GM21381 (cell line): ENCODE measurements around the gene CERT1.
"Not testable (repeated sequence)": the region's sequence is repeated elsewhere in the genome, so short reads cannot be mapped to it uniquely, and the experiment has no call there.

ENCODE experiments used
- ATAC-seq: cut with Tn5 transposase; IDR thresholded peaks from one replicate; pipeline ENCODE4 v1.9.1; 2021; ENCODE audit warnings: mild to moderate bottlenecking, moderate library complexity; ENCODE audit not compliant: unreplicated experiment

Gene CERT1

DNA sequence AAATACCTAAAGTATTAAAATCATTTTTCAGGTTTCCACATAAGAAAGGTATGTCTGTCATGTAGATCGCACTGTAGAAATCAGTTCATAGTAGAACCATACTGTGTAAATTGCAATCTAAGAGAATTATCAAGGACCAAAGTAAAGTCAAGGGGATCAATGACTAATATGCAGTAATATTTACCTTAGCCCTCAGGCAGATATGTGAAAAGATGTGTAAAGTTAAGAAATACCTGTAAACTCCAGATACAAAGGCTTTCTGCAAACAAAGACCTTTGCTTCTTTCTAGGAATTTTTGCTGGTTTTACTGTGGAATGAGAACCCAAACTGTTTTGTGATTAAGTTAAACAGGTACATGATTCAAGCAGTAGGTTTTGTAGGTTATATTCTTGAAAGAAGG lies 11.8 kb upstream of the CERT1 start:
- no peak for ATAC-seq

DNA sequence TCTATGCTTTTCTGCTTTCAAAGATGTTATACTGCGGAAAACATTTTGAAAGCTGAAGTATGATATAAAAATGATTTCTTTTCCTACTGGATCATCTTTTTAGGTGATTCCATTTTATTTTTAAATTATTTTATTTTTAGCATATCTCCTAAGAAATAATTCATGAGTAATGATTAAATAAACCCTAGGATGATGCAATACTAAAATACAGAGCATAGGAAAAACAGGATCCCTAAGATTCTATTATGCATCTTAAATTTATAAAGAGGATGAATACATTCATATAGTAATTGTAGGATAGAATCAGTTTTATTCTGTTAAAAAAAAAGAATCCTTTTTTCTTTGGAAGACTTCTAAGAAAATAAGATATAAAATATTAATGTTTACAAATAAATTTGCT lies 11.1 kb upstream of the CERT1 start:
- no peak for ATAC-seq

DNA sequence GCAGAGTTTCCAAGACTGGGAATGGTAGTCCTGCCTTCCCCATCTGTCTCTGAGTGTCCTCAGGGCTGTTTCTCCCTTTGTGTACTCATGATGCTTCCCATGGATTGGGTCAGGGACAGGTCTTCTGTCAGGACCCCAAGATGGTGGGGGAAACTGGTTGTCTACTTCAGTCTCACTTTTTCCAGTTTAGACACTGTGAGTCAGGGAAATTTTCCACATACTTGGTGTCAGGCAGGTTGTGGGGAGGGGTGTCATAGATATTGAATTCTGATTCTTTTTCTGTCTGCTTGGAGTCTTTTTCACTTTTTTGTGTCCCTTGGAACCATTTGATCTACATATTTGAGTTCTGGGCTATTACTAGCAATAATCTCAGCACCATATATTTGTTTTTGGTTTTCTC lies 10.6 kb upstream of the CERT1 start:
- no peak for ATAC-seq

DNA sequence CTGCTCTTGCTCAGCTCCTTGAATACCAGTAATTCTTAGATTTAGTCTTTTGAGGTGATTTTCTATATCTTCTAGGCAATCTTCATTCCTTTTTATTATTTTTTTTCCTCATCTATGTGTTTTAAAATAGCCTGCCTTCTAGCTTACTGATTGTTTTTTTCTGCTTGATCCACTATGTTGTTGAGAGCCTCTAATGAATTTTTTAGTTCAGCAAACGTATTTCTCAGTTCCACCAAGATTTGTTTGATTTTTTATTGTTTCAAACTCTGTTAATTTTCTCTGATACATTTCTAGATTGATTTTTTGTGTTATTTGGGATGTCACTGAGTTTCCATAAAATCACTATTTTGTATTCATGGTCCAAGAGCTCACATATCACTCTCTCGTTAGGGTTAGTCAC lies 9.8 kb upstream of the CERT1 start:
- ATAC-seq: no peak

DNA sequence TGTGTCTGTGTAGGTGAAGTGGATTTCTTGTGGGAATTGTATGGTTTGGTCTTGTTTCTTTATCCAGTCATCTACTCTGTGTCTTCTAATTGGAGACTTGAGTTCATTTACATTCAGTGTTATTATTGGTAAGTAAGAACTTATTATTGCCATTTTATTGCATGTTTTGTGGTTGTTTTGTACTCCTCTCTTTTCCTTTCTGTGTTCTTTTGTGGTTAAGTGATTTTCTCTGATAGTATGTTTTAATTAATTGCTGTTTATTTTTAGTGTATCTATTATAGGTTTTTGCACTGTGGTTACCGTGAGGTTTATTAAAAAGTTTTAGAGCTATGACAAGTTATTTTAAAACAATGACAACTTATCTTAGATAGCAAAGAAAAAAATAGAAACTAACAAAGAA lies 8.3 kb upstream of the CERT1 start:
- no peak for ATAC-seq

DNA sequence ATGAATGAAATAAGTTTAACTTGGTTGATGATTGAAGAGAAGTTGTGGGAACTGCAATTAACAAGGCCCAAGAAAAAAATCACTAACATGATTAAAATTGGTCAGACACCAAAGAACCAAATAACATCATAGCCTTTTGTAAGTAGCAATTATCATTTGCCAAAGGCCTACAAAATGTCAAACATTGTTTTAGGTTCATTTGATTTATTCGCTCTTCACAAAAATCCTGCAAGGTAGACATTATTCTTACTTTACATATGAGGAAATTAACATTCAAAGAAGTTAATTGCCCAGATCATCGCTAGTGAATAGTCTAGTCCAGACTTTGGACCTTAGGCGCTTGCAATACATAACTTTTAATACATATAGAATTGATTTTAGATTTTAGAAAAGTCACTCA lies 2.9 kb upstream of the CERT1 start:
- no peak for ATAC-seq

DNA sequence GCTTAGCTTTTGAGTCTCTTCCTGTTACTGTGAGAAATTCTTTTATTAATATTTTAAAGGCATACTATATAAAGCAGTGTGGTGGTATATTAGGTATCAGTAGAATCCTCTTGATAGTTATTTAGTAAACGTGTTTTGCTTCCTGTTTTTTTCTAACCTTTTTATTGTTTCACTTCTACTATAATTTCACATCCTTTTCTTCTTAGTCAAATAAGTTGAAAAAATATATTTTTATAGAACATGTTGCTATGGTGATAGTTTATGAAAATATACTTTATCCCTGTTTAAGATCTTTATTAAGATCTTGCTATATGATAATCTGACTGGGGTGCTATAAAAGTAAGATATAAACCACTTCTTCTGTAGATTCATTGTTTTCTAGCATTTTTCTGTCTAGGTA lies 2.4 kb upstream of the CERT1 start:
- no peak for ATAC-seq

DNA sequence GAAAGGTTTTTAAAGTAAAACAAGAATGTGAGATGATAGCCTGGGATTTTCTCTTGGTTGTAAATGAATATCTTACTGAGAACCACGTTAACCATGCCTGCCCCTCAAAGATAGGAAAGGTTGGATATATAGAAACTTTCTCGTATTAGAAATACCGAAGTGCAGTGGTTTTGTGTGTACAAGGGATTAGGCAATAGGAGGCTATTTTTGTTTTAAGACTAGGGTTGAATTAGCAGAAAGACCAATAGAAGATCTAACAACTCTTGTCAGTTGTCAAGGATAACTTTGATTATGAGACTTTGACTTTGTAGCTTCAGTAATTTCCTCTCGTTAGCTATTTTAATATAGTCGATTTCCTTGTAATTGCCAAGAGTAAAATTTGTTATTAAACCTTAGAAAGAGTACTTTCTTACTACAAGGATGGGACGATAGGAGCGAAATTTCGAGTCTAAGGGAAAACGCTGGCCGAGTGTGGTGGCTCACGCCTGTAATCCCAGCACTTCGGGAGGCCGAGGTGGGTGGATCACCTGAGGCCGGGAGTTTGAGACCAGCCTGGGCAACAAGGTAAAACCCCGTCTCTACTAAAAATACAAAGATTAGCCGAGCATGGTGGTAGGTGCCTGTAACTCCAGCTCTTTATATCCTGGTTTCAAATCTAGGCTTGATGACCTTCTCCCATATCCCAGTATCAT lies 1.1 kb upstream of the CERT1 start:
- no peak for ATAC-seq

DNA sequence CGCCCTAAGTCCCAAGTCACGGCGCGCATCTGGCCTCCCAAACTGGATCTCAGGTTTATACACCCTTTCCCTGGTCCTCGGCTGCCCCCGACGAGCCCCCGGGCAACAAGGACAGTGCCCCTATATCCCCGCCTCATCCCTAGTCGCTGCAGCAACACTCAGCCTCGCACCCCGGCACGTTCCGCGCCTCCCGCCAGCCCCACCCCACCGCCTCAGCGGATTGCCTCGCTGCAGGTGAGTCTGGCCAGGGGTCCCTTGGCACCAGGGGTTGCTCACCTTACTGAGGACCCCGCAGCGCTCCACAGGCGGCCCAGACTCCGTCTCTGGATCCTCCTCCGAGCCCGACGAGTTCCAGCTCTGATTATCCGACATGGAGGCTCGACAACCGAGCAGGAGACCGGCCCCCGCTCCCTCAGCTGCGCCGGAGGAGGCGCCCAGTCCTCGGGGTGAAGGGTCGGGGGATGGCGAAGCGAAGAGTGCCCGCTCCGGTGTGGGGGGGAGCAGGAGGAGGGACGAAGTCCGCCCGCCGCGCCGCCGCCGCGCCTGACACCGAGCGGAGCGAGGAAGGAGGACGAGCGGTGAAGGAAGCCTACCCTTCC lies 494 bp downstream of the CERT1 start:
- ATAC-seq: peak; percentile 23

DNA sequence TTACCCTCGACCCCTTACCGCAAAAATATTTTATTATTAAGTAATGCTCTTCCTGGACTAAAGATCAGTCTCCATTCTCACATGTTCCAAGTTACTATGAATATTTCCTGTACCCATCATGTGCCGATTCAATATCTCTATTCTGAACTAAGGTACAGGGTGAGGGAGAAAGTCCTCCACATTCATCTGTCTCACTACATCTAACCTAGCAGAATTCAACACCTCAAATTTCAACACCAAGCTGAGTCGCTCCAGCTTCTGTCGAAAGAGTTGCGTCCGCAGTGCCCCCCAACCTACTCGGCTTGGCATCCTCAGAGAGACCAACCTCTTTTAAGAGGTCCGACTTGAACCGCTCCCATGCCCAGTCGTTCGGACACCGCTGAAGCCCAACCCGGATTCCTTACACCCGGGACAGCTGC lies 1.0 kb downstream of the CERT1 start:
- ATAC-seq: peak; percentile 6

DNA sequence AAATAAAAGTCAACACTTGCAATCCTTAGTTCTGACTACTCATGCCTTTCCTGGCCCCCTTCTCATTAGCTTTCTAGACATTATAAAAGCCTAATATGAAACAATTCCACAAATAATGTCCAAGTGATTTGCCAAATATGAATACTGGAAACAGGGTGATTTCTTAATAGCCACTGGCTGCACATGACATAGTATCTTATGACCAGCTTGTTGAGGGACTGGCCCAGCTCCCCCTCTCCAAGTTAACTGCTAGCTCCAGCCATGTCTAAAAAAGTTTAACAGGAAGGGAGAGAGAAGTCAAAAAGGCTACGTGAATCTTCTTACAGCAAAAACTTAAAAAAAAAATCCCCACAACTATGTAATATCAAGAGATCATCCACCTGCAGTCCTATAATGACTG lies 1.5 kb downstream of the CERT1 start:
- ATAC-seq: no peak

DNA sequence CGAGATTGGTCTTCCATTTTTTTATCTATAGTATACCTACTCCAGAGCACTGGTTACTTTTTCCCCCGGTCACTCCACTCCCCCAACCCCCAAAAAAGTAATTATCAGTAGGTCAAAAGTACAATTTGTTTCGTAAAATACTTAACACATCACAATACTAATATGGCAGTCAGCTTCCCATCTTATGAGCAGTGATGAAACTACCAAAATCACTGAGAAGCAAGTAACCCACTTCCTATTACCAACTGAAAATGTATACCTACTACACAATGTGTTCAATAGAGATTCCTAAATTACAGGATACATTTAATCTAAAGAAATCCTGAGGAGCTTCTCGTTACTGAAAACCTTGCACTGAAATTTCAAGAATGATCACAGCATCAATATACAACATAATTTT lies 1.9 kb downstream of the CERT1 start:
- ATAC-seq: no peak

DNA sequence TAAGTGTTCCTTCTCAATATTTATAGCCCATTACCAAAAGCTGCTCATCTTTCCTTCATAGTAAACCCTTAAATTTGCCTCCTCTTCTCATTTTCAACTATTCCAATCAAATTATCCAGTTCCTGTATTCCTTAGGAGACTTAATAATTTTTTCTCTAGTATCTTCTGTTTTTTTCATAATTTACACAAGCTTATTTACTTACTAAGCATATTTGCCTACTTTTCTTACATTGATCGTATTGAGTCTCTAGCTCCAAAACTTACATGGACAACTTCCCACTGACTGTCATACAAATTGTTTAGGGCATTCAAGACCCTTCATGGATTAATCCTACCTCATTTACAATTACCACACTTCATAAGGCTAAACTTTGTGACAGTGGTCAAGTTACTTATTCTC lies 3.6 kb downstream of the CERT1 start:
- no peak for ATAC-seq

DNA sequence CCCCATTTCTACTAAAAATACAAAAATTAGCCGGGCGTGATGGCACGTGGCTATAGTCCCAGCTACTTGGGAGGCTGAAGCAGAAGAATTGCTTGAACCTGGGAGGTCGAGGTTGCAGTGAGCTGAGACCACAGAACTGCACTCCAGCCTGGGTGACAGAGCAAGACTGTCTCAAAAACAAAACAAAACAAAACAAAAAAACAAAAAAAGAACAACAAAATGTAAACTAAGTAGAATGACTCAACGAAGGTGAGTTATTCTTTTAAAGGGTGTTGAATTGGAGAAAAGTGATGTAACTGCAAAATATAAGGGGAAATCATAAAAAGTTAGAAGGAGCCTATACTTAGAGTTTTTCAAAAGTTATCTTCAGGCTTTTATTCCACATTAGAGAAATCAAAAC lies 6.3 kb downstream of the CERT1 start:
- not testable (repeated sequence) for ATAC-seq

DNA sequence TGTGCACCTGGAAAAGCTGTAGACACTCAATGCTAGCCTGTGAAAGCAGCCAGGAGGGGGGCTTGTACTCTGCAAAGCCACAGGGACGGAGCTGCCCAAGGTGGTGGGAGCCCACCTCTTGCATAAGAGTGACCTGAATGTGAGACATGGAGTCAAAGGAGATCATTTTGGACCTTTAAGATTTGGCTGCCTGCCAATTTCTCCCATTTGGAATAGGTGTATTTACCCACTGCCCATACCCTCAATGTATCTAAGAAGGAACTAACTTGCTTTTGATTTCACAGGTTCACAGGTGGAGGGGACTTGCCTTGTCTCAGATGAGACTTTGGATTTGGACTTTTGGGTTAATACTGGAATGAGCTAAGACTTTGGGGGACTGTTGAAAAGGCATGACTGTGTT lies 12.6 kb downstream of the CERT1 start:
- ATAC-seq: not testable (repeated sequence)

DNA sequence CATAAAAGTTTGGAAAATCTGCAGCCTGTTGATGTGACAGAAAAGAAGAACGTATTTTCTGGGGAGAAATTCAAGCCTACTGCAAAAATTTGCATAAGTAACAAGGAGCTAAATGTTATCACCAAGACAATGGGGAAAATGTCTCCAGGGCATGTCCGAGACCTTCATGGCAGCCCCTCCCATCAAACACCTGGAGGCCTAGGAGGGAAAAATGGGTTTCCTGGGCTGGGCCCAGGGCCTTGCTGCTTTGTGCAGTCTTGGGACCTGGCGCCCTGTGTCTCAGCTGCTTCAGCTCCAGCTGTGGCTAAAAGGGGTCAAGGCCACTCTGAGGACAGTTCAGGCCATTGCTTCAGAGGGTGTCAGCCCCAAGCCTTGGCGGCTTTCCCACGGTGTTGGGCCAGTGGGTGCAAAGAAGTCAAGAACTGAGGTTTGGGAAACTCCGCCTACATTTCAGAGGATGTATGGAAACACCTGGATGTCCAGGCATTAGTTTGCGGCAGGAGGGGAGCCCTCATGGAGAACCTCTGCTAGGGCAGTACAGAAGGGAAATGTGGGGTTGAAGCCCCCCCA lies 13.1 kb downstream of the CERT1 start:
- ATAC-seq: no peak

DNA sequence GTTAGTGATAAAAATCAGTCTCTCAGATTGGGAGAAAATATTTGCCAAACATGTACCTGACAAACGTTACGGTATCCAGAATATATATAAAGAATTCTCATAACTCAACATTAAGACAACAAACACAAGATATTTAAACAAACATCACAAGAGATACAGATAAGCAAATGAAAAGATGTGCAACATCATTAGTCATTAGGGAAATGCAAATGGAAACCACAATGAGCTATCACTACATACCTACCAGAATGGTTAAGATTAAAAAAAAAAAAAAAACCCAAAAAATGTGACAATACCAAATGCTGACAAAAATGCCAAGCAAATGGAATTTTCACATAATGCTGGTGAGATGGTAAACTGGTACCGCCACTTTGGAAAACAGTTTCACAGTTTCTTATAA lies 15.4 kb downstream of the CERT1 start:
- no peak for ATAC-seq

DNA sequence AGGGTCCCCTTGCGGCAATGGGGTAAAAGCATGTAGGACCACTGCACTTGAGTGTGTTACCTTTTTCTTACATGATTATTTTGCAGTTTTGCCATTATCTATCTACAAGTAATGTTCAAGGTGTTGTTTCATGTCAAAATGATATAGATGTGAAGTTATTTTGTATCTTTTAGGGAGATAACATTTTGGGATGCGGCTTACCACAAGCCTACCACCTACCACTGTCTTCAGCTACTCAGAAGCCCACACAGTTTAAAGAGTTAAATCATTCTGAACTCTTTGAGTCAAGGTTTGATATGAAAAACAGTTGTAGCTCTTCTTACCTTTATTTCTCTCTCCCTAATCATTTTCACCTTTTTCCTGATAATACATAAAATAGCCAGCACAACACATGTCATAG lies 19.8 kb downstream of the CERT1 start:
- ATAC-seq: no peak

DNA sequence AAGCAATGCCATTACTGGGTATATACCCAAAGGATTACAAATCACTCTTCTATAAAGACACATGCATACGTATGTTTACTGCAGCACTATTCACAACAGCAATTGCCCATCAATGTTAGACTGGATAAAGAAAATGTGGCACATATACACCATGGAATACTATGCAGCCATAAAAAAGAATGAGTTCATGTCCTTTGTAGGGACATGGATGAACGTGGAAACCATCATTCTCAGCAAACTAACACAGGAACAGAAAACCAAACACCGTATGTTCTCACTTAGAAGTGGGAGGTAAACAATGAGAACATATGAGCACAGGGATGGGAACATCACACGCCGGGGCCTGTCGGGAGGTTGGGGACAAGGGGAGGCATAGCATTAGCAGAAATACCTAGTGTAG lies 21.6 kb downstream of the CERT1 start:
- ATAC-seq: not testable (repeated sequence)

DNA sequence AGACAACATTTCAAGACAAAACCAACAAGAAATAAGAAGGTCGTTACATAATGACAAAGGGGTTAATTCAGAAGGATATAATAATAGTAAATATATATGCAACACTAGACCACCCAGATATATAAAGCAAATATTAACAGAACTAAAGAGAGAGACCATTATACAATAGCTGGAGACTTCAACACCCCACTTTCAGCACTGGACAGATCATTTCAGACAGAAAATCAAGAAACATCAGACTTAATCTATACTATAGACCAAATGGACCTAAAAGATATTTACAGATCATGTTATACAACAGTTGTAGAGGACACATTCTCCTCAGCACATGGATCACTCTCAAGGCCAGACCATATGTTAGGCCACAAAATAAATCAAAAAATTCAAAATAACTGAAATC lies 26.8 kb downstream of the CERT1 start:
- no peak for ATAC-seq

DNA sequence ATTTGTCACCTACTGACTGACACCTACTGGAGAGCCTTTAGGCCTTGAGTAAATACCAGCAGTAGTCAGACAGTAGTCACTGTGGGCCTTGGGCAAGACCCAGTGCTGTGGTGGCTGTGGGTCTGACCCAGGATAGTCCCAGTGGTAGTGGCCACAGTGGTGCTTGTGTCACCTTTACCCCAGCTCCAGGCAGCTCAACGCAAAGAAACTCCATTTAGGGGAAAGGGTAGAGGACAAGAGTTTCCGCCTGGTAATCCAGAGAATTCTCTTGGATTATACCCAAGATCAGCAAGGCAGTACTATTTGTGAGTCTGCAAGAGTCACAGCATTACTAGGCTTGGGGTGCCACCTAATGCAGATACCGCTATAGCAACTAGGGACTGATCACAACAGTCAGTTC lies 28.9 kb downstream of the CERT1 start:
- no peak for ATAC-seq

DNA sequence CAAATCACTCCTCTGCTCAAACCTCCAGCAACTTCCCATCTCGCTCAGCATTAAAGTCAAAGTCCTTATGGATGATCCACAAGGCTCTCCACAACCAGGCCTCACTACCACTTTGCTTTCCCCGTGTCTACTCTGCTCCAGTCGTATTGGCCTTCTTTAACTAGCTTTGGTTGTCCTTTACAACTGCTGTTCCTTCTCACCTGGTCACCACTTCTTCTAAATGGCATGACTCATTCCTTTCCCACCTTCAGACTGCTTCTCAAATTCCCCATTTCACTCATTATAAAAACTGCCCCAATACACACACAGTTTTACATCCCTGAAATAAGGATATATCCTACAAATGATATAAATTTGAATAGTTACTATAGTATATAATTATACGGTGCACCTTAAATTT lies 30.4 kb downstream of the CERT1 start:
- no peak for ATAC-seq

DNA sequence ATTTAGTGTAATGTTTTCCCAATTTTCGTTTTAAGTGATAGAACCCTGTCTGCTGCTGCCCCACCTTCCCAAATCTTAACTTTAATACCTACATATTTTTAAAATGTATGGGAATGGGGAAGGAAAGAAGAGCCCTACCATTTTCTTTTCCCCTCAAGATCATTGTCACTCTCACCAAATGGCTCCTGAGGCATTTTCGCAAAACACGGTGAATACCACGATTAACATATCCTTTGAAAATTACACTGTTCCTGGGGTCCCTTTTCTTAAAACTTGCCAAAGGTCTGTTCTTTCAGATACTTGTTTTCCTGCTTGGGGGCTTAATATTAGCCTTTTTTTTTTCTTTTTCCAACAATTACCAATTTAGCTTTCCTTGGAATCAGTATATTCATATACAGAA lies 36.1 kb downstream of the CERT1 start:
- no peak for ATAC-seq
